Inflammatory macrophage (primary cell): ENCODE results near the gene HOXA9.
A peak's percentile ranks its signal among the peaks of the same experiment; 100 is the strongest.

ENCODE experiments used
- DNase-seq, 2 donors: peaks; one replicate each; pipeline ENCODE4 v3.0.0-alpha.2; 2020 to 2022

The HOXA9 gene

GRCh38 chr7:27163288-27164044, 1.9 kb downstream of the HOXA9 start:
- DNase-seq = no peak

DNA sequence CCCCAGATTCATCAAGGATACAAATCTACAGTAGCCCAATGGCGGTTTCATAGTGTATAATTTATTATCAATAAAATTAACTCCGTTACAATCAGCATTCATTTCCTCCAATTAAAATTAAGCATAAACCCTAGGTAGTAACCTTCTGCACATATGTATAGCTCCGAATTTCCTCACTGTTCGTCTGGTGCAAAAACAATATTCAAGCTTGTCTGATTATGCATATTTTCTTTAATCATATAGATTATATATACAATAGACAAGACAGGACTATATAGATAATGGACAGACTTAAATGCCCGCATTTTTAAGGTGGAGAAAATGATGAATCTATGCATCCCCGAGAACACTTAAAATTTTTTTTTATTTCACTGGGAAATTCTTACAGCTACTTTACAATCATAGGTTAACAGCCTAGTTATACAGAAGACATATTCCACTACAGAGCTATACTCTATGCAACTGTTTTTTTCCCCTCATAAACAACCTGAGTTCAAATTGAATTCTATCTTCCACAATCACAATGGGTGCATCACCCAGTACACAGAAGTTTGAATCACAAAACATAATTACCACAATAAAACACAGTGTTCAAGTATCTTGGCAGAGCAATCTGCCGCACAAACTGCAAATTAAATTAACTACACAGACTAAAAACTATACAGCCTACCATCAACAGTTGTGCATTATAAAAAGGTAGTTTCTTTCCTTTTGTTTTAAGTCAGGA, 2.6 kb downstream of the HOXA9 start:
- DNase-seq = no peak

- no peak for DNase-seq
Observed at GRCh38 chr7:27161721-27162560, 3.4 kb downstream of the HOXA9 start.

GRCh38 chr7:27161214-27161720, 4.1 kb downstream of the HOXA9 start:
- DNase-seq = peak; percentile 61 to 68

GRCh38 chr7:27160546-27161213, 4.7 kb downstream of the HOXA9 start:
- DNase-seq = peak; percentile 80 to 87

- DNase-seq = no peak
Observed at GRCh38 chr7:27160145-27160545, 5.2 kb downstream of the HOXA9 start.

- no peak for DNase-seq
Observed at GRCh38 chr7:27159266-27160144, 5.8 kb downstream of the HOXA9 start.

DNA sequence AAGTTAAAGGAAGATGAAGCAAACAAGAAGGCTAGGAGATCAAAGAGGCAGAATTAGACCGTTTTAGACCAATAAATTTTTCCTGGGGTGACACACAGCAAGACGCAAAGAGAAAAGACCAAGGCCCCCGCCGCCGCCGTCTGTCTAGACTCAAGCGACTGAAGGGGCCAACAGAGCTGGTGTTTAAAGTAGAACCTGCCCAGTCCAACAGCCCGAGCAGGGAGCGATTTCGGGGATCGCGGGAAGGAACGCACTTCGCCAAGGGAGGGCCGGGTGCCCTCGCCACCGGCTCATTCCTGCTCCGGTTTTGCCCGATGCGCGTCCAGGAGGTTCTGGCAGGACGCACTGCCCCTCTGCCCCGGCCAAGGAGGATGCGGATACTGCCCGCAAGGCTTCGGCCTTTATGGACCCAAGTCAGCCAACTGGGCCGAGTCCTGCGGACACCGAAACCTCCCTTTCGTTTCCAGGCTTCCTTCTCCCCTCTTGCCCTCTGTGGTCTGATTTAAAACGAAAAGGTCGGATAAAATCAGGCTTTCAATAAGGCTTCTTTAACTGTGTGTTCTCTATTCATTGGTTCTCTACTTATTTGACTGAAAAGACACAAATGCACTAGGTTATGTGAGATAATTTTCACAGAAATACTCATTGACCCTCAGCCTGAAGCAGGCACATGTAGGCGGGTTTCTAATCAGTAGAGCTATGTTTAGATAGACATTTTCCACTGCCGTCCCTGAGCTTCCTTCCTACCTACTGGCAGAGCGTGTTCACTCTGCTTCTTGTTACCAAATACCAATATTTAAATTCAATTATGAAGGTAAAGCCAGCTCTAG, 6.7 kb downstream of the HOXA9 start:
- no peak for DNase-seq

- no peak for DNase-seq
Observed at GRCh38 chr7:27157702-27158431, 7.5 kb downstream of the HOXA9 start.

GRCh38 chr7:27156916-27157701, 8.2 kb downstream of the HOXA9 start:
- DNase-seq = no peak

GRCh38 chr7:27156508-27156898, 8.8 kb downstream of the HOXA9 start, which contains the start of gene HOXA7:
HOXA7 (minus strand) TSS chr7:27156675; CDS start chr7:27156545, 130 bp downstream.
- DNase-seq = no peak

GRCh38 chr7:27155816-27156507, 9.4 kb downstream of the HOXA9 start:
- DNase-seq = no peak

DNA sequence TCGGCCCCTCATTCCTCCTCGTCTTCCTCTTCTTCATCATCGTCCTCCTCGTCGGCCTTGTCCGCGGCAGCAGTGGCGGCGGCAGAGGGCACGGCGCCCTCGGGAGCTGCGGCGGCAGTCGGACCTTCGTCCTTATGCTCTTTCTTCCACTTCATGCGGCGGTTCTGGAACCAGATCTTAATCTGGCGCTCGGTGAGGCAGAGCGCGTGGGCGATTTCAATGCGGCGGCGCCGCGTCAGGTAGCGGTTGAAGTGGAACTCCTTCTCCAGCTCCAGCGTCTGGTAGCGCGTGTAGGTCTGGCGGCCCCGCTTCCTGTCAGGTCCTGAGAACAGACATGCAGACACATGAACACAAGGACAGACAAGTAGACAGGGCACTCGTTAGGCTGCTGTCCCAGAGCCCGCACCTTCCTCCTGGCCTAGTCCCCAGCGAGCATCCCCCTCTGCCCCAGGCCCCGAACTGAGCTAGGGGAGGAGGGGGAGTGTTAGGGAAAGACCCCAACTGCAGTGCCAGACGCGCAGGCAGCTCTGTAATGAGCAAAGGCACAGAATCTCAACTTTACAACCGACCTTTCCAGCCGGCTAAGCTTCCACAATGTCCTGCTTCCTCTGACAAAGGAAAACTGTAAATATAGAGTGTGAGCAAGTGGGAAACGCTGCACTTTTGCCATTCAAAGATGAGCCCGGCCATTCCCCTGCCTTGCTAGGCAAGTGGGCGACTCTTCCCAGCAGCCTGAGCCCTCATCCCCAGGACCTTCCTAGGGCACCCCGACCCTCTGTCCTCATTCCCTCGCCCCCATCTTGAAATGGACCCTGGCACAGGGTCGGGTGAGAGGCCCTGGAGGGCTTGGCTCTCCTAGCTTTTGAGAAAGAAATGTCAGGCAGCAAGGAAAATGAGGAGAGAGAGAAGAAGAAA, 10.2 kb downstream of the HOXA9 start:
- DNase-seq = no peak

GRCh38 chr7:27154369-27154768, 11.0 kb downstream of the HOXA9 start:
- DNase-seq = no peak

DNA sequence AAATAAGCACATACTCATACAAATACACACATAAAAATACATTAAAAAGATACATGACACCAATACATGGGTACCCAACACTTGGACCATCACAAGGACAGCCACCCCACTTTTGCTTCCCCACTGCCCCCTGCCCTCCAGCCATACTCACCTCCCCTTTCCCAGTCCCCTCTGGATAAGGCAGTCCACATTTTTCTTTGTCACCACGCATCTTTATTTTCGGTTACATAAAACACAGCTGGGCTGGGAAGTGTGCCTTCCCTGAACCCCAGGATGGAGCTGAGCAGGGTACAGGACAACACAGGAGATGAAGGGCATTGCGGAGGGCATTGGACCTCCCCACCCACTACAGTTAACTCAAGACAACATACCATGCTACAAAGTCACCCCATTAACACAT, 11.8 kb downstream of the HOXA9 start:
- no peak for DNase-seq

DNA sequence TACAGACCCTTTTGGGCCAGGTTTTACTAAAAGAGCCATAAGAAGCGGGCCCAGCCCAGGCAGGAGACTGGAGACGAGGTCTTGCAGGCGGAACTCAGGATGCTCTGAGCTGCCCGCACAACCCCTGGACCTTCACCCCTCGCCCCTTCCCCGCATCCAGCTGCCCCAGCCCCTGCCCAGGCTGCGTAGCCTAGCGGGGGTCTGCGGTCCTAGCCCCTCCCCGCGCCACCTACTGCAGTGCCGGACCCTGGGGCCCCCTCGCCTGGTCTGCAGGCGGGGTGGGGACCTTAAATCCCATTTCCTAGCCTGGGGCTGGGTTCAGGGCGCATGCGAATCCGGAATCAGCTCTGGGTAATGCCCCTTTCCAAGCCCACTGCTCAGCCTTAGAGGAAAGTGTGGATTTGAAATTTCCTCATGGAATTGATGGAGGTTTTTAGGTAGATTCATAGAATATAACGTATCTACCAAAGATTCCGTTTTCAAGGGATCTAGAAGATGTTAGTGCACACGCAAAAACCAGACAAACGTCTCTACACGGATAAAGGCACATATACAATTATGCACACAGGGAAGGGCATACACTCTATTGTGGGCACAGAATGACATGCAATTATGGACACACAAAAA, 12.4 kb downstream of the HOXA9 start:
- DNase-seq = no peak
